ENCODE measurements around the gene TIGD2.

The TIGD2 gene

GRCh38 chr4:89110986-89111832 lies at the start of gene TIGD2:
Gene TIGD2 (plus strand): TSS chr4:89111533. CDS start chr4:89112975, 1,442 bp downstream.
- peaks cover 15% of the 10 kb centered on the region for H3K9me3 Mint-ChIP-seq
- H3K36me3 Mint-ChIP-seq: peaks cover 19% of the 10 kb centered on the region
- H3K27ac Mint-ChIP-seq: peak within 1 kb of the TSS; percentile 72
- H3K4me1 Mint-ChIP-seq: peaks cover 25% of the 10 kb centered on the region
- CTCF ChIA-PET: interaction anchor here (0.7 kb wide), 1 partner anchor 60 kb away, joined by 3 read pairs; no protein-coding TSS in a partner anchor
- peak; percentile 88 for DNase-seq
- peaks cover 32% of the 10 kb centered on the region for H3K27me3 Mint-ChIP-seq
- peak within 1 kb of the TSS; percentile 79 for H3K4me3 Mint-ChIP-seq

- H3K4me3 Mint-ChIP-seq: no peak overlapping the region
- no peak for DNase-seq
- CTCF ChIA-PET: interaction anchor here (0.6 kb wide), 1 partner anchor 13 kb away, joined by 4 read pairs; no protein-coding TSS in a partner anchor
- peaks cover 4% of the 10 kb centered on the region for H3K4me1 Mint-ChIP-seq
- H3K27ac Mint-ChIP-seq: no peak overlapping the region
- no peaks in the 10 kb centered on the region for H3K27me3 Mint-ChIP-seq
- H3K36me3 Mint-ChIP-seq: peaks cover 4% of the 10 kb centered on the region
- peaks cover 10% of the 10 kb centered on the region for H3K9me3 Mint-ChIP-seq
Measured at GRCh38 chr4:89064848-89065247, 46.5 kb upstream of the TIGD2 start.

- DNase-seq: no peak
- Mint-ChIP-seq H3K9me3 (no peaks in the 10 kb centered on the region), H3K27me3 (no peaks in the 10 kb centered on the region), H3K4me1 (peaks cover 4% of the 10 kb centered on the region), H3K27ac (no peak overlapping the region), H3K4me3 (no peak overlapping the region), H3K36me3 (no peaks in the 10 kb centered on the region)
- CTCF ChIA-PET: no interaction called here
Measured at GRCh38 chr4:89067417-89067816, 43.9 kb upstream of the TIGD2 start.

GRCh38 chr4:89069481-89069880 lies 41.9 kb upstream of the TIGD2 start:
- H3K9me3 Mint-ChIP-seq: no peaks in the 10 kb centered on the region
- peaks cover 4% of the 10 kb centered on the region for H3K4me1 Mint-ChIP-seq
- H3K27ac Mint-ChIP-seq: no peak overlapping the region
- CTCF ChIA-PET: no interaction called here
- DNase-seq: no peak
- H3K36me3 Mint-ChIP-seq: no peaks in the 10 kb centered on the region
- no peak overlapping the region for H3K4me3 Mint-ChIP-seq
- no peaks in the 10 kb centered on the region for H3K27me3 Mint-ChIP-seq

- Mint-ChIP-seq H3K36me3 (no peaks in the 10 kb centered on the region), H3K4me1 (peaks cover 4% of the 10 kb centered on the region), H3K27ac (no peak overlapping the region), H3K4me3 (no peak overlapping the region), H3K9me3 (no peaks in the 10 kb centered on the region), H3K27me3 (no peaks in the 10 kb centered on the region)
- no peak for DNase-seq
- CTCF ChIA-PET: no interaction called here
Measured at GRCh38 chr4:89070041-89070440, 41.3 kb upstream of the TIGD2 start.

GRCh38 chr4:89071311-89071710 lies 40.0 kb upstream of the TIGD2 start:
- Mint-ChIP-seq H3K27me3 (no peaks in the 10 kb centered on the region), H3K4me3 (no peak overlapping the region), H3K27ac (no peak overlapping the region), H3K36me3 (no peaks in the 10 kb centered on the region), H3K9me3 (peaks cover 2% of the 10 kb centered on the region), H3K4me1 (peaks cover 4% of the 10 kb centered on the region)
- no peak for DNase-seq
- CTCF ChIA-PET: interaction anchor here (1.2 kb wide), 1 partner anchor 9 kb away, joined by 3 read pairs; no protein-coding TSS in a partner anchor

GRCh38 chr4:89072921-89073320 lies 38.4 kb upstream of the TIGD2 start:
- peaks cover 4% of the 10 kb centered on the region for H3K4me1 Mint-ChIP-seq
- H3K36me3 Mint-ChIP-seq: no peaks in the 10 kb centered on the region
- H3K9me3 Mint-ChIP-seq: peaks cover 14% of the 10 kb centered on the region
- no peak overlapping the region for H3K4me3 Mint-ChIP-seq
- CTCF ChIA-PET: no interaction called here
- no peaks in the 10 kb centered on the region for H3K27me3 Mint-ChIP-seq
- H3K27ac Mint-ChIP-seq: no peak overlapping the region
- no peak for DNase-seq

- no peak for DNase-seq
- peaks cover 2% of the 10 kb centered on the region for H3K36me3 Mint-ChIP-seq
- CTCF ChIA-PET: no interaction called here
- H3K4me1 Mint-ChIP-seq: peaks cover 6% of the 10 kb centered on the region
- no peak overlapping the region for H3K4me3 Mint-ChIP-seq
- H3K27ac Mint-ChIP-seq: no peak overlapping the region
- H3K27me3 Mint-ChIP-seq: no peaks in the 10 kb centered on the region
- peaks cover 29% of the 10 kb centered on the region for H3K9me3 Mint-ChIP-seq
Measured at GRCh38 chr4:89077761-89078160, 33.6 kb upstream of the TIGD2 start.

GRCh38 chr4:89078300-89078699 lies 33.0 kb upstream of the TIGD2 start:
- H3K27me3 Mint-ChIP-seq: no peaks in the 10 kb centered on the region
- DNase-seq: no peak
- H3K27ac Mint-ChIP-seq: no peak overlapping the region
- peaks cover 2% of the 10 kb centered on the region for H3K36me3 Mint-ChIP-seq
- peaks cover 29% of the 10 kb centered on the region for H3K9me3 Mint-ChIP-seq
- peaks cover 6% of the 10 kb centered on the region for H3K4me1 Mint-ChIP-seq
- H3K4me3 Mint-ChIP-seq: no peak overlapping the region
- CTCF ChIA-PET: no interaction called here

- CTCF ChIA-PET: no interaction called here
- Mint-ChIP-seq H3K36me3 (no peaks in the 10 kb centered on the region), H3K9me3 (no peaks in the 10 kb centered on the region), H3K4me1 (peaks cover 10% of the 10 kb centered on the region), H3K27me3 (no peaks in the 10 kb centered on the region), H3K4me3 (no peak overlapping the region), H3K27ac (no peak overlapping the region)
- no peak for DNase-seq
Measured at GRCh38 chr4:89099034-89099433, 12.3 kb upstream of the TIGD2 start.

- CTCF ChIA-PET: no interaction called here
- no peak for DNase-seq
- H3K4me3 Mint-ChIP-seq: no peak overlapping the region
- H3K9me3 Mint-ChIP-seq: no peaks in the 10 kb centered on the region
- H3K27ac Mint-ChIP-seq: no peak overlapping the region
- peaks cover 10% of the 10 kb centered on the region for H3K4me1 Mint-ChIP-seq
- H3K36me3 Mint-ChIP-seq: no peaks in the 10 kb centered on the region
- H3K27me3 Mint-ChIP-seq: no peaks in the 10 kb centered on the region
Measured at GRCh38 chr4:89099471-89099870, 11.9 kb upstream of the TIGD2 start.

- Mint-ChIP-seq H3K27me3 (no peaks in the 10 kb centered on the region), H3K4me3 (no peak overlapping the region), H3K36me3 (no peaks in the 10 kb centered on the region), H3K9me3 (no peaks in the 10 kb centered on the region), H3K4me1 (peaks cover 10% of the 10 kb centered on the region), H3K27ac (no peak overlapping the region)
- DNase-seq: no peak
- CTCF ChIA-PET: no interaction called here
Measured at GRCh38 chr4:89100853-89101252, 10.5 kb upstream of the TIGD2 start.

GRCh38 chr4:89101256-89102161 lies 9.8 kb upstream of the TIGD2 start:
- CTCF ChIA-PET: no interaction called here
- H3K9me3 Mint-ChIP-seq: no peaks in the 10 kb centered on the region
- H3K4me3 Mint-ChIP-seq: no peak overlapping the region
- H3K27ac Mint-ChIP-seq: no peak overlapping the region
- H3K36me3 Mint-ChIP-seq: no peaks in the 10 kb centered on the region
- no peak for DNase-seq
- peaks cover 10% of the 10 kb centered on the region for H3K4me1 Mint-ChIP-seq
- no peaks in the 10 kb centered on the region for H3K27me3 Mint-ChIP-seq

GRCh38 chr4:89105726-89106125 lies 5.6 kb upstream of the TIGD2 start:
- no peak overlapping the region for H3K27ac Mint-ChIP-seq
- CTCF ChIA-PET: no interaction called here
- peaks cover 7% of the 10 kb centered on the region for H3K9me3 Mint-ChIP-seq
- no peaks in the 10 kb centered on the region for H3K36me3 Mint-ChIP-seq
- no peak overlapping the region for H3K4me3 Mint-ChIP-seq
- peaks cover 9% of the 10 kb centered on the region for H3K4me1 Mint-ChIP-seq
- H3K27me3 Mint-ChIP-seq: peaks cover 25% of the 10 kb centered on the region
- DNase-seq: no peak

Measured in activated naive CD4-positive, alpha-beta T cell treated with anti-CD3 and anti-CD28 coated beads, Interleukin-2, amount 10 ng/mL, durations not matched to agents 7 days and 5 days (primary cell).